ENCODE measurements around the gene HCFC1R1.

GRCh38 chr16:3017794-3018506, 5.8 kb downstream of the HCFC1R1 start, which contains the start of gene CLDN6:
- TF ChIP-seq EZH2 (IDR thresholded peaks at IDR 0.05; ENCODE audit: borderline replicate concordance) = no peak
- peak; percentile 63 for TF ChIP-seq CTCF (IDR thresholded peaks at IDR 0.05; ENCODE audit: poor library complexity)
- TF ChIP-seq EZH2phosphoT487 (IDR thresholded peaks at IDR 0.05; ENCODE audit: low read depth, severe bottlenecking, unreplicated experiment) = no peak

Data from hepatocyte (in vitro differentiated cells).